Spleen (tissue), 7 donors: ENCODE results near the gene MOXD1.

Experiments
- POLR2A ChIP-seq, 3 donors: fragments of 450-650 bp; IDR thresholded peaks; one replicate each; pipeline ENCODE4 v1.5.1; 2017; ENCODE audit warnings: antibody characterized with exemption in 3 of 3, mild to moderate bottlenecking in 1 of 3
- POLR2AphosphoS5 ChIP-seq, 3 donors: sonication (generic); formaldehyde crosslinking; IDR thresholded peaks; one replicate each; pipeline ENCODE4 v1.5.1; 2017; ENCODE audit warnings: antibody characterized with exemption in 3 of 3
- TF ChIP-seq, protein P1 (sequence below), 11 experiments: fragments of 200-600 bp in 7 of 11; fragments of 450-650 bp in 4 of 11; sonication (generic) in 4 of 11; IDR thresholded peaks in 8 of 11; conservative IDR thresholded peaks in 3 of 11; 1 replicate in 7 of 11; 2 replicates in 4 of 11; pipeline versions ENCODE4 v1.4.0 to v1.8.0; 2016 to 2021; ENCODE audit warnings: antibody characterized with exemption in 11 of 11, inconsistent platforms in 4 of 11, mild to moderate bottlenecking in 1 of 11
- donor health status: DM: no; HTN: no; CAD: no; lungs with moderate emphysema.
- donor health status: DM: no; HTN: no; CAD: no.
- donor health status: DM: no; HTN: no; CAD: no.

GRCh38 chr6:132257561-132257960 lies 143.7 kb downstream of the MOXD1 start:
- TF ChIP-seq, protein P1, sequence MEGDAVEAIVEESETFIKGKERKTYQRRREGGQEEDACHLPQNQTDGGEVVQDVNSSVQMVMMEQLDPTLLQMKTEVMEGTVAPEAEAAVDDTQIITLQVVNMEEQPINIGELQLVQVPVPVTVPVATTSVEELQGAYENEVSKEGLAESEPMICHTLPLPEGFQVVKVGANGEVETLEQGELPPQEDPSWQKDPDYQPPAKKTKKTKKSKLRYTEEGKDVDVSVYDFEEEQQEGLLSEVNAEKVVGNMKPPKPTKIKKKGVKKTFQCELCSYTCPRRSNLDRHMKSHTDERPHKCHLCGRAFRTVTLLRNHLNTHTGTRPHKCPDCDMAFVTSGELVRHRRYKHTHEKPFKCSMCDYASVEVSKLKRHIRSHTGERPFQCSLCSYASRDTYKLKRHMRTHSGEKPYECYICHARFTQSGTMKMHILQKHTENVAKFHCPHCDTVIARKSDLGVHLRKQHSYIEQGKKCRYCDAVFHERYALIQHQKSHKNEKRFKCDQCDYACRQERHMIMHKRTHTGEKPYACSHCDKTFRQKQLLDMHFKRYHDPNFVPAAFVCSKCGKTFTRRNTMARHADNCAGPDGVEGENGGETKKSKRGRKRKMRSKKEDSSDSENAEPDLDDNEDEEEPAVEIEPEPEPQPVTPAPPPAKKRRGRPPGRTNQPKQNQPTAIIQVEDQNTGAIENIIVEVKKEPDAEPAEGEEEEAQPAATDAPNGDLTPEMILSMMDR (IDR thresholded peaks at IDR 0.05 in 8 of 11, conservative IDR thresholded peaks at IDR 0.05 in 3 of 11), result no peak
- no peak for TF ChIP-seq POLR2A (IDR thresholded peaks at IDR 0.05)
- TF ChIP-seq POLR2AphosphoS5 (IDR thresholded peaks at IDR 0.05), result no peak
